H1 (cell line): Measurements from ENCODE around the gene TMTC2. TPM values are rescaled to one million over a fixed set of nuclear protein-coding genes. Genes with fewer than 3 reads are reported as not detected.

Source experiments
- CBX8 ChIP-seq: fragments of 300-800, 300-1000 bp; sonication (generic); IDR thresholded peaks from 2 replicates; pipeline ENCODE4 v1.7.1; 2016; ENCODE audit warnings: low read depth, low read length, borderline replicate concordance
- NANOG ChIP-seq: IDR thresholded peaks from 2 replicates; pipeline ENCODE4 v1.6.1; 2011; ENCODE audit warnings: low read length, low read depth, mild to moderate bottlenecking, inconsistent platforms; ENCODE audit not compliant: insufficient read depth, poor library complexity, severe bottlenecking
- SIRT6 ChIP-seq: IDR thresholded peaks from one replicate; pipeline ENCODE4 v1.7.1; 2012; ENCODE audit warnings: low read length, inconsistent platforms
- polyA plus RNA-seq, 7 experiments: library from polyadenylated mRNA; depleted of rRNA in 3 of 7; stranded (reverse) in 5 of 7; unstranded in 2 of 7; fragments of >200 nt in 5 of 7; fragments of 200-250 nt in 2 of 7; gene quantifications; 1 replicate in 5 of 7; 2 replicates in 1 of 7; 4 replicates in 1 of 7; pipeline versions ENCODE4 v1.2.1 to v1.2.3, GENCODE V29; 2011 to 2013; ENCODE audit warnings: missing spikeins in 2 of 7, mixed read lengths in 2 of 7
- total RNA-seq: library from RNA; stranded (reverse); fragmentation: NEBNext Ultra II Directional; extraction: Animal tissue kit (Norgen Biotek cat#: 25700); gene quantifications from 2 replicates; pipeline ENCODE4 v1.2.1, GENCODE V29; 2021
- TF ChIP-seq, protein P1 (sequence below): fragments of 300-600 bp; sonication (generic); IDR thresholded peaks from 2 replicates; pipeline ENCODE4 v1.7.1; 2012; ENCODE audit warnings: low read length, moderate library complexity, mild to moderate bottlenecking, inconsistent platforms; ENCODE audit not compliant: insufficient replicate concordance
- TF ChIP-seq, protein P2 (sequence below): IDR thresholded peaks from 2 replicates; pipeline ENCODE4 v1.6.1; 2012; ENCODE audit warnings: low read length, inconsistent platforms

The TMTC2 gene
- total and polyA plus RNA-seq, 2 of the 8 experiments (the other 6 are each of a cell fraction or from before 2014, with no cell fraction given), result 2.3 to 3.9 TPM

DNA sequence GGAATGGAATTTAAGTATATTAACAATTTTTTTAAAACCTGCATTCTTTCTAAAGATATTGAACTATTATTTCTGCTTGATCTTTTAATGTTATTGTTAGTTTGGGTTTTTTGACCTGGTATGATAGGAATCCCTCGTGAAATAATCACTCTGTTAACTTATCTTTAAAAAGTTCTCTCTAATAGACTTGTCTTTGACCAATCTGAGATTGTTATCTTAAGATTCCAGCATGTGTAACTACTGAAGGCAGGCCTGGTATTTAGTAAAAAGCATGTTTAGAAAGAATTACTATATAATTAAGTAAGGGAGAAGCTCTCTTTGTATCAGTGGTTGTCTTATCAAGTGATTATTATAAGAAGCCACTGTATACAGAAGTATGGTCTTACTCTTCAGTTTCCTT is 4.8 kb downstream of the TMTC2 start (continued):
- TF ChIP-seq, protein P1, sequence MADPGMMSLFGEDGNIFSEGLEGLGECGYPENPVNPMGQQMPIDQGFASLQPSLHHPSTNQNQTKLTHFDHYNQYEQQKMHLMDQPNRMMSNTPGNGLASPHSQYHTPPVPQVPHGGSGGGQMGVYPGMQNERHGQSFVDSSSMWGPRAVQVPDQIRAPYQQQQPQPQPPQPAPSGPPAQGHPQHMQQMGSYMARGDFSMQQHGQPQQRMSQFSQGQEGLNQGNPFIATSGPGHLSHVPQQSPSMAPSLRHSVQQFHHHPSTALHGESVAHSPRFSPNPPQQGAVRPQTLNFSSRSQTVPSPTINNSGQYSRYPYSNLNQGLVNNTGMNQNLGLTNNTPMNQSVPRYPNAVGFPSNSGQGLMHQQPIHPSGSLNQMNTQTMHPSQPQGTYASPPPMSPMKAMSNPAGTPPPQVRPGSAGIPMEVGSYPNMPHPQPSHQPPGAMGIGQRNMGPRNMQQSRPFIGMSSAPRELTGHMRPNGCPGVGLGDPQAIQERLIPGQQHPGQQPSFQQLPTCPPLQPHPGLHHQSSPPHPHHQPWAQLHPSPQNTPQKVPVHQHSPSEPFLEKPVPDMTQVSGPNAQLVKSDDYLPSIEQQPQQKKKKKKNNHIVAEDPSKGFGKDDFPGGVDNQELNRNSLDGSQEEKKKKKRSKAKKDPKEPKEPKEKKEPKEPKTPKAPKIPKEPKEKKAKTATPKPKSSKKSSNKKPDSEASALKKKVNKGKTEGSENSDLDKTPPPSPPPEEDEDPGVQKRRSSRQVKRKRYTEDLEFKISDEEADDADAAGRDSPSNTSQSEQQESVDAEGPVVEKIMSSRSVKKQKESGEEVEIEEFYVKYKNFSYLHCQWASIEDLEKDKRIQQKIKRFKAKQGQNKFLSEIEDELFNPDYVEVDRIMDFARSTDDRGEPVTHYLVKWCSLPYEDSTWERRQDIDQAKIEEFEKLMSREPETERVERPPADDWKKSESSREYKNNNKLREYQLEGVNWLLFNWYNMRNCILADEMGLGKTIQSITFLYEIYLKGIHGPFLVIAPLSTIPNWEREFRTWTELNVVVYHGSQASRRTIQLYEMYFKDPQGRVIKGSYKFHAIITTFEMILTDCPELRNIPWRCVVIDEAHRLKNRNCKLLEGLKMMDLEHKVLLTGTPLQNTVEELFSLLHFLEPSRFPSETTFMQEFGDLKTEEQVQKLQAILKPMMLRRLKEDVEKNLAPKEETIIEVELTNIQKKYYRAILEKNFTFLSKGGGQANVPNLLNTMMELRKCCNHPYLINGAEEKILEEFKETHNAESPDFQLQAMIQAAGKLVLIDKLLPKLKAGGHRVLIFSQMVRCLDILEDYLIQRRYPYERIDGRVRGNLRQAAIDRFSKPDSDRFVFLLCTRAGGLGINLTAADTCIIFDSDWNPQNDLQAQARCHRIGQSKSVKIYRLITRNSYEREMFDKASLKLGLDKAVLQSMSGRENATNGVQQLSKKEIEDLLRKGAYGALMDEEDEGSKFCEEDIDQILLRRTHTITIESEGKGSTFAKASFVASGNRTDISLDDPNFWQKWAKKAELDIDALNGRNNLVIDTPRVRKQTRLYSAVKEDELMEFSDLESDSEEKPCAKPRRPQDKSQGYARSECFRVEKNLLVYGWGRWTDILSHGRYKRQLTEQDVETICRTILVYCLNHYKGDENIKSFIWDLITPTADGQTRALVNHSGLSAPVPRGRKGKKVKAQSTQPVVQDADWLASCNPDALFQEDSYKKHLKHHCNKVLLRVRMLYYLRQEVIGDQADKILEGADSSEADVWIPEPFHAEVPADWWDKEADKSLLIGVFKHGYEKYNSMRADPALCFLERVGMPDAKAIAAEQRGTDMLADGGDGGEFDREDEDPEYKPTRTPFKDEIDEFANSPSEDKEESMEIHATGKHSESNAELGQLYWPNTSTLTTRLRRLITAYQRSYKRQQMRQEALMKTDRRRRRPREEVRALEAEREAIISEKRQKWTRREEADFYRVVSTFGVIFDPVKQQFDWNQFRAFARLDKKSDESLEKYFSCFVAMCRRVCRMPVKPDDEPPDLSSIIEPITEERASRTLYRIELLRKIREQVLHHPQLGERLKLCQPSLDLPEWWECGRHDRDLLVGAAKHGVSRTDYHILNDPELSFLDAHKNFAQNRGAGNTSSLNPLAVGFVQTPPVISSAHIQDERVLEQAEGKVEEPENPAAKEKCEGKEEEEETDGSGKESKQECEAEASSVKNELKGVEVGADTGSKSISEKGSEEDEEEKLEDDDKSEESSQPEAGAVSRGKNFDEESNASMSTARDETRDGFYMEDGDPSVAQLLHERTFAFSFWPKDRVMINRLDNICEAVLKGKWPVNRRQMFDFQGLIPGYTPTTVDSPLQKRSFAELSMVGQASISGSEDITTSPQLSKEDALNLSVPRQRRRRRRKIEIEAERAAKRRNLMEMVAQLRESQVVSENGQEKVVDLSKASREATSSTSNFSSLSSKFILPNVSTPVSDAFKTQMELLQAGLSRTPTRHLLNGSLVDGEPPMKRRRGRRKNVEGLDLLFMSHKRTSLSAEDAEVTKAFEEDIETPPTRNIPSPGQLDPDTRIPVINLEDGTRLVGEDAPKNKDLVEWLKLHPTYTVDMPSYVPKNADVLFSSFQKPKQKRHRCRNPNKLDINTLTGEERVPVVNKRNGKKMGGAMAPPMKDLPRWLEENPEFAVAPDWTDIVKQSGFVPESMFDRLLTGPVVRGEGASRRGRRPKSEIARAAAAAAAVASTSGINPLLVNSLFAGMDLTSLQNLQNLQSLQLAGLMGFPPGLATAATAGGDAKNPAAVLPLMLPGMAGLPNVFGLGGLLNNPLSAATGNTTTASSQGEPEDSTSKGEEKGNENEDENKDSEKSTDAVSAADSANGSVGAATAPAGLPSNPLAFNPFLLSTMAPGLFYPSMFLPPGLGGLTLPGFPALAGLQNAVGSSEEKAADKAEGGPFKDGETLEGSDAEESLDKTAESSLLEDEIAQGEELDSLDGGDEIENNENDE, result no peak
- TF ChIP-seq NANOG (no peak), CBX8 (no peak), SIRT6 (no peak)
- TF ChIP-seq, protein P2, sequence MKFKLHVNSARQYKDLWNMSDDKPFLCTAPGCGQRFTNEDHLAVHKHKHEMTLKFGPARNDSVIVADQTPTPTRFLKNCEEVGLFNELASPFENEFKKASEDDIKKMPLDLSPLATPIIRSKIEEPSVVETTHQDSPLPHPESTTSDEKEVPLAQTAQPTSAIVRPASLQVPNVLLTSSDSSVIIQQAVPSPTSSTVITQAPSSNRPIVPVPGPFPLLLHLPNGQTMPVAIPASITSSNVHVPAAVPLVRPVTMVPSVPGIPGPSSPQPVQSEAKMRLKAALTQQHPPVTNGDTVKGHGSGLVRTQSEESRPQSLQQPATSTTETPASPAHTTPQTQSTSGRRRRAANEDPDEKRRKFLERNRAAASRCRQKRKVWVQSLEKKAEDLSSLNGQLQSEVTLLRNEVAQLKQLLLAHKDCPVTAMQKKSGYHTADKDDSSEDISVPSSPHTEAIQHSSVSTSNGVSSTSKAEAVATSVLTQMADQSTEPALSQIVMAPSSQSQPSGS, result no peak
- TF ChIP-seq, all 59 proteins: peak for 0
